Fibroblast of skin of right biceps (primary cell): Measurements from ENCODE around the gene COL4A1.
"Not testable (repeated sequence)": the region's sequence is repeated elsewhere in the genome, so short reads cannot be mapped to it uniquely, and the experiment has no call there.

ENCODE experiments used
- DNase-seq: peaks from one replicate; pipeline ENCODE4 v3.0.0-alpha.2; 2013

The COL4A1 gene

DNA sequence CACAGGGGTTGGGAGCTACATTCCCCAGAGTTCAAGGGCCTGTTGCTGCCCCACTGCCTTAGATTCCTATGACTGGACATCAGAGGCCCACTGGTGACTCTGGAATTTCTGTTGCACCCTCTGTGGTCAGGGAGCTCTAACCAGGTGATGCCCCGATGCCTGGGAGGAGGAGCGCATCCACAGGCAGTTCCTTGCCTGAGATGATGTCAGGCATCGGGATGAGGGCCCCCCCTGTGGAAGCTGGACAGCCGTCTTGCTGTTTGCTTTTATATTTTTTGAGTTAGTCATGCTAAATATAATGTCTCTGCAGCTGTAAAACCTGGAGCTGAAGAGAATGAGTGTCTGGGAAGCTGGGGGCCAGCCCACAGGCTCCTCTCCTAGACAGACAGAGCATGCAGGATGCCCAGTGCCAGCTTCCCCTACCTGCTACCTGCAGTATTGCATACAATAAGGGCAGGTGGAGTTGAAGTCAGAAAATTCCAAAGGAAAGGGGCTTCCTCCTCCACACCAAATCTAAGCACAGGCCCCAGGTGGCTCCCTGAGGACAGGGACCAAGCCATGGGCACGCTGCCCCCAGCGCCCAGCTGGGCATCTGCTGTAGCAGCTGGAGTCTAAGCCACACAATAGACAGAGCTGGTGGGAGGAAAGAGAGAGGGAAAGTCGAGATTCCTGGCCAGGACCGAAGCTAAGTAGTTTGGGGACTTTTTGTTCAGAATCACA, 16.4 kb upstream of the COL4A1 start:
- peak; percentile 88 for DNase-seq

DNA sequence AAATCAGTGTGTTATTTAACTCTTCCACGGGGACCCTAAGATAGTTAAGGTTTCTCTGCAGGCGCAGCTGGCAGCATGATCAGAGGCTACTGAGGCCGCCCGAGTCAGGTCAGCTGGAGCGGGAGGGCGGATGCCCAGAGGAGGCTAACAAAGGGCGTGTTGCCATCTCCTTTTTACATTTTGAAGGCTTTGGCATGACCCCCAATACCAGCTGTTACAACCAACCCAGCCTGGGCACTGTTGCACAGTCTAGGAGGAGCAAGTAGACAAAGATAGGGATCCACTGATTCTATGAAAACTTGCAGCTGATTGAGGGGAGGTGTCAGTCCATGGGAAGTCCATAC, 15.8 kb upstream of the COL4A1 start:
- no peak for DNase-seq

DNA sequence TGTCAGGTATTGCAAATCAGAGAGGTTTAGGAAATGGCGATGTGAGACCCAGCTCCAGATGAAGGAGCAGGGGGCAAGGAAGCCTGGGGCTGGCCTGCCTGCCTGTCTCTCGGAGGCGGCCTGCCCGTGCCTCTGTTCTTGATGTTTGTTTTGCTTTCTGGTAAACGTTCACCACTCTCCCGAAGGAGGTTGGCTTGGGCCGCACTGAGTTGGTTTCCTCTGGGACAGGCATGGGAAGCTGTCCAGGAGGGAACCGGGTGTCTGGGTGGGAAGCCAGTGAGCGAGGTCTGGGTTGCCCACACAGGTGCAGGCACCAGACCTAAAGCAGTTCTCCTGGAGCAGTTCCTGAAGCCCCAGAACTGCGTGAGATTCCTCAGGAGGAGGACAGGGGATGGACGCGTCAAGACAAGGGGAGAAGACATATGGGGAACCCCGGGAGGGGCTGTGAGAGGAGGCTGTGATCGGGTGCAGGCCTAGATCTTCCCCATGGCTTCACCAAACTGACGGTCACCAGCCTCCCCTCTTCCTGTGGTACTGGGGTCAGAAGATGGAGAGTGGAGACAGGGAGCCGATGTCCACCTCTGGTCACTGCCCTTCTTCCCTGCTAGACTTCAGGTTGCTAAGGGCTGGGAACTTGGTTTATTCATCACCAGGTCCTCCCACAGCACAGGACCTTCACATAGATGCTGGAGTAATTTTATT, 15.3 kb upstream of the COL4A1 start:
- DNase-seq: no peak

DNA sequence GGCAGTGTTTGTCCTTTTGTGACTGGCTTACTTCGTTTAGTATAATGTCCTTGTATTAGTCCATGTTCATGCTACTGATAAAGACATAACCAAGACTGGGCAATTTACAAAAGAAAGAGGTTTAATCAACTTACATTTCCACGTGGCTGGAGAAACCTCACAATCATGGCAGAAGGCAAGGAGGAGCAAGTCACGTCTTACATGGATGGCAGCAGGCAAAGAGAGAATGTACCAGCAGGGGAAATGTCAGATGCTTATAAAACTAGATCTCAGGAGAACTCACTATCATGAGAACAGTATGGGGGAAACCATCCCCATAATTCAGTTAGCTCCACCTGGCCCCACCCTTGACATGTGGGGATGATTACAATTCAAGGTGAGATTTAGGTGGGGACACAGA, 14.6 kb upstream of the COL4A1 start:
- not testable (repeated sequence) for DNase-seq

DNA sequence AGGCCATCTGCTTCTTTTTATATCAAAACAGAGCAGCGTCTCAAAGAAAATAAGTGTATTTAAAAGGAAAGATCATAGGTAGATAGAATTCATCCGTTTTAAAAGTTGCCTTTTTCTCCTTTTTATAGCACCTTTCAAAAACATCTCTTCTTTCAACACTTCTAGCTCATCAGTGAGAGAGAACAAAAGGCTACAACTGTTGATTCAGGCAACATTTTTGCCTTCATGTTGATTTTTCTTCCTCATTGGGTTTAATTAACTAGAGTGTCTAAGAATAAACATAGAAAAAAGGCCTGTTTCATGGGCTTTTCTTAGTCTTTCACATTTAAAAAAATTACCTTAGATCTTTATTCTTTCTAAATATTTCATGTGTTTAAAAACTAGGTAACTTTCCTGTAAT, 13.7 kb upstream of the COL4A1 start:
- no peak for DNase-seq

DNA sequence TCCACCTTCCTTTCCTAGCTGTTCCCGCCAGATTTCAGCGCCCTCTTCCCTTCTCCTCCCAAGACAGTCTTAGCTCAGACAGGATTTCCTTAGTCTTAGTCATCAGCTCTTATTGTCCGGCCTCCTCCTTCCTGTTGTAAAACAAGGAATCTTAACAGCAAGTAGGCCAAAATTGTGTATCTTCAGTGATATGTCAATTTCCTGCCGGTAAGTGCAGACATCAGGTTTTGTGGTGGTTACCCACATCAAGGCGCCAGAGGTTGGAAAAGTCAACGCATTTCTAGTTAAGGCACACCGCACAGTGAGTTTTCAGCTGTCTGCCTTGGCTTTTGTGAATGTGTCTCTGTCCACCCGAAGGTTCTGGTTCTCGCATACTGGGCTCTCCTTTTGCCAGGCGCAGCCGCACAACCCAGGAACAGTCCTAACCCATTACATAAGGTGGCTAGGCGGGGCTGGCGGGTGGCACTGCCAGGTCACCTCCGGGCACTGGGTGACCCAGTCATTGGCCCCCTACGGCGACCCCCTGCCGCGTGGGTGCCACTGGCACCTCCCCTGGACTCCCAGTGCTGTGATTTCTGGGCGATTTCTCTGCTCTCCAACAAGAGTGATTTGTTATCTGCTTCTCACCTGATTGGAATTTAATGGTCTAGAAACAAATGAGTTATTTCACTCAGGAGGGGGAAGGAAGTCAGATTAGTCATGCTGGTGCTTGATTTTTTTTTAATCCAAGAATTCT, 13.0 kb upstream of the COL4A1 start:
- DNase-seq: peak; percentile 92

DNA sequence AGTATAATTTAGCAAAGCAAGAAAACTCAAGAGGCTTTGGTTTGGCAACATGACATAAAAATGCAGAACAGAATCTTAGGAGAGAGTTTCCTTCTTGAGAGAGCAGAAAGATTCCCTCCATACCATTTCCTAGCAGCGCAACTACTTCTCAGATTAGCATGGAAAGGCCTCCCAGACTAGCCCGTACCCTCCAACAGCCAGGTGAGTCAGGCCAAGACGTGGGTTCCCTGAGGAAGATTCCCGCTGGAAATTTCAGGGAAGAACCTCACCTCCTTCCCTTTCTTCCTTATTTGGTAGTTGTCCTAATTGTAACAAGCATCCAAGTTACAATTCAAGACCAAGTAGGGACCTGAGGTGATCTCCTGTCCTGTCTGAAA, 12.4 kb upstream of the COL4A1 start:
- DNase-seq: no peak

DNA sequence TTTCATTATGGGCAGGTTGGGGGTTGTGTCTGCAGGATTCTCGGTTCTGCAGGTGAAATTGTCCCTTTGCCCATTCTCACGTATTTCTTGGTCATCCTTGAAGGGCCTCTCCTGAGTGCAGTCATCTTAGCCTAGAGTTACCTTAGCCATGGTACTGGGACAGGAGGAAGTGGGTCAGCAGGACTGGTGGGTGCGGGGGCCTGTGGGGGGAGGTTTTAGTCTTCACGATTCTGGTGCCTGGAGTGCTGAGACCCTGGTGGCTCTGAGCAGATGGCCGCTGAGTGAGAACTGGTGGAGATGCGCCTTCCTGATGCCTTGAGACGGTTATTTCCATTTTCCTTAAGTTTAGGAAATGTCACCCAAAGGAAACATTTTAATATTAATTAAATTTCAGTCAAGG, 12.0 kb upstream of the COL4A1 start:
- no peak for DNase-seq

DNA sequence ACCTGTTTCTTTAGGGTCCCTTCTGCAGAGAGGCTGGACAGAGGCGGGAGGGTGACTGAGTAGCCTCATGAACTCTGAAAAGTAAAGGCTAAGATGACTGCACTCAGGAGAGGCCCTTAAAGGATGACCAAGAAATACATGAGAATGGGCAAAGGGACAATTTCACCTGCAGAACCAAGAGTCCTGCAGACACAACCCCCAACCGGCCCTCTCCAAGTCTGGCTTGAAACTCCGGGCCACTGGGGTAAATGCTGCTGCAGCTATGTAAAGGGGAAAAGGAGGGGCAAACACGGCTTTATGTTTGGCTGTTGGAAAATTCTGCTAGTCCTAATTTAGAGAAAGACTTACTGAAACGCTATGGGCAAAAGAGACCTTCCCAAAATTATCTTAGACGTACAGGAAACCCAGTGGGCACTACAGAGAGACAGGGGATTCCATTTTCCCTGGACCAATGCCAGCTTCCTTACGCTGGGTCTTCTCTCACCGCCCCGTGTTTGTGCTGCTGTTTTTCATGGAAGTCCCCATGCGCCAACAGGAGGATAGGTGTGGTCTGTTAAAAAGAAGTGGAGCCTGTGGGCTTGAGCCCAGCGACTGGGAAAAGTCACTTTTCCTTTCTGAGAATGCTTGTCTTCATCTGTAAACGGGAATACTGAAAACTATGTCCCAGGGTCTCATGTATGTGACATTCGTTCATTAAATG, 10.7 kb upstream of the COL4A1 start:
- DNase-seq: no peak

DNA sequence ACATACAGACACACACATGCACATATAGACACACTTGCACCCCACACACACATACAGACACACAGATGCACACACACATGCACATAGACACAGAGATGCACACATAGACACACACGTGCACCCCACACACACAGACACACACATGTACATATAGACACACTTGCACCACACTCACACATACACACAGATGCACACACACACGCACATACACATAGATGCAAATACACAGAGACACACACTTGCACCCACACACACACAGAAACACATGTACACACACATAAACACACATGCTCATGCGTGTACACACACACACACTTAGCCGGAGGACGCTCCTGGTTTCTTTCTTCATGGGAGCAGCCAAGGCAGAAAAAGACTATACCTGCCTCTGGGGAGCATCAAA, 10.1 kb upstream of the COL4A1 start:
- no peak for DNase-seq

DNA sequence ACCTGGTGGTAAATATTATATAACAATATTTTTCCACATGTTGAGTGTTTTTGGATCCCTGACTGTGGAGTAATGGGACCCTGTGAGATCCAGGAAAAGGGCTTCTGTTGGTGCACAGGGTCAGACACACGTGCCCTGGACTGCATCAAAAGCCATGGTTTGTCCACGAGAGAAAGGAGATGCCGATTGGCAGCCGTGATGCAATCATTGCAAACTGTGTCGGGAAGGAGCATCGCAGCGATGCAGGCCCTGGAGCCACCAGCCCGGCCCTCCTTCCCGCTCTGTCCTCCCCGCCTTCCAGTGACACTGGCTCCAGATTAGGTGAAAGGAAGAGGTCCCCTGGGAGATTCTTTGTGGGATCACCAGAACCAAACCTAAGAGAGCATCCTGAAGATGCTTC, 9.2 kb upstream of the COL4A1 start:
- no peak for DNase-seq

DNA sequence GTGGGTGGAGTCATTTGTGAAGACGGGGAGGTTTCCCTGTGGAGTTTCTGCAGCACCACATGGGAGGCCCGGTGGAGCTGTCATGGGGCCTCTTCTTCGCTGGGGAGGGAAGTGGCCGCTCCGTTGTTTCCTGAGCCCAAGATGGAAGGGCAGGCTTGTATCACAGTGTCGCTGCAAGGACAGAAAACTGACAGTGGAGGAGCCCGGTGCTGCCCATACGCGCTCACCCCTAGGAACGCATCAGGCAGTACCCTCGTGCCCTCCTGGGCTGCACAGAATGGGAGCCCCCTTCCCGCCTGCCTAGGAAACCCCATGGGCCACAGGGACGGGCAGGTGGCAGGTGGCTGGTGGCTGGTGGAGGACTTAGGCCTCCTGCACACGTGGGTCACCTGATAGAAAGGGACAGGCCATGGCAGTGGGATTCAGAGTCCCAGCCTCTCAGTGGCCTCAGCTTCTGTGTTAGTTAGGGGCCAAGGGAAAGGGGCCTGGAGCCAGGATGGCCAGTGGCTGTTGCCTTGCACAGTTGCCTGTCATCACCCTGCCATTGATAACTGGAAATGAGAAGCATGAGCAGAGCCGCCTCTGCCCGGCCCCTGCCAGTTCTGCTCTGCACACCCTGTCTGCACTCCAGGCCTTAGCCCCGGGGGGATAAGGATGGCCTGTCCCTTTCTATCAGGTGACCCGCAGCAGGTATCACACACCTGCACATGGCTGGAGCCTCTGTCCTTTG, 7.7 kb upstream of the COL4A1 start:
- no peak for DNase-seq

DNA sequence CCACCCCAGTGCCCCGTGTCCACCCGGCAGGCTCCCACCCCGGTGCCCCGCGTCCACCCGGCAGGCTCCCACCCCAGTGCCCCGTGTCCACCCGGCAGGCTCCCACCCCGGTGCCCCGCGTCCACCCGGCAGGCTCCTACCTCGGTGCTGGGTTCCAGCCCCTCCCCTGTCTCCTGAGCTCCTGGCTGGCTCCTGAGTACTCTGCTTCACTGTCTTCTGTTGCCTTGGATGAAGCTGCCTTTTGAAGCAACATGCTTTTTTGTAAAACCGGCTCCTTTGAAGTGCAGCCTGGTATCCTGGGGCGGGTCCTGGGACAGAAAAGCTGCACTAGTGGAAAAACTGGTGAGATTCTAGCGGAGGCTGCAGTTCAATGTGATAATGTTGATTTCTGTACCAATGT, 6.8 kb upstream of the COL4A1 start:
- DNase-seq: not testable (repeated sequence)

DNA sequence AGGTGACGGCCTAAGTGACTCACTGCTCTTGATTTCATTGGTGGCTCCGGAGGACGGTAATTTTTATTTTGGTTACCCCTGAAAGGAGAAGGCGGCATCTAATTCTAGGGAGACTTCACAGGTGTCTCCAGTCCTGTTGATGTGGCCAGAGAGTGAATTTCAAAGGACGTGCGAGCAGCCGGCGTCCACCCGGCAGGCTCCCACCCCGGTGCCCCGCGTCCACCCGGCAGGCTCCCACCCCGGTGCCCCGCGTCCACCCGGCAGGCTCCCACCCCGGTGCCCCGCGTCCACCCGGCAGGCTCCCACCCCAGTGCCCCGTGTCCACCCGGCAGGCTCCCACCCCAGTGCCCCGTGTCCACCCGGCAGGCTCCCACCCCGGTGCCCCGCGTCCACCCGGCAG, 6.3 kb upstream of the COL4A1 start:
- DNase-seq: not testable (repeated sequence)

DNA sequence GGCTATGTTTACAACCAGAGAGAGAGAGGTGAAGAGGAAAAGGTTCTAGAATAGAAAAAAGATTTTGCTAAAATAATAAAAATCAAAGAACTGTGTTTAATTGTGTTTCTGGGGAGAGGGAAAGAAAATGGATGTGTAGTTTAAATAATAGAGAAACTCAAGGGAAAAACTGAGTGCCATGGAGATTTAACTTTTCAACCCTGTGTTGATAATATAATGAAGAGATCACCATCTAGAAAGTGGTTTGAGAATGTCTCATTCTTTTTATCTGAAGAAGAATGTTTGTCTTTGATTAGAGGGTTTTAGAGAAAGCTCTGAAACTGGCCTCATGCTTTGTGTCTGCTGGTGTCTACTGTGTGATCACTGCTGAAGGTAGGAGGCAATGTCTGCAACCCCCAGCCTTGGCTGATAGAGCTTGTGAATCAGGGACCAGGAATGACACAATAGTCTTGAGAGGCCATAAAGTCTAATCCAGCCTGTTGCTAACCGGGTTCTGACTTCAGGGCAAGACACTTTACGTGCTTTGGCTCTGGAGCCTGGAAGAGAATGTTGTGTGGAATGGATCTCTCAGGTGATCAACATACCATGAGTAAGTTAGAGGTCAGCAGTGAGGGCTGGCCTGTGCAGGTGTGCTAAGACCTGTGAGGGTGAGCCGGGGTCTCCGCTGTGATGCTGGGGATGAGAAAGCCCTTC, 5.5 kb upstream of the COL4A1 start:
- DNase-seq: peak; percentile 96

DNA sequence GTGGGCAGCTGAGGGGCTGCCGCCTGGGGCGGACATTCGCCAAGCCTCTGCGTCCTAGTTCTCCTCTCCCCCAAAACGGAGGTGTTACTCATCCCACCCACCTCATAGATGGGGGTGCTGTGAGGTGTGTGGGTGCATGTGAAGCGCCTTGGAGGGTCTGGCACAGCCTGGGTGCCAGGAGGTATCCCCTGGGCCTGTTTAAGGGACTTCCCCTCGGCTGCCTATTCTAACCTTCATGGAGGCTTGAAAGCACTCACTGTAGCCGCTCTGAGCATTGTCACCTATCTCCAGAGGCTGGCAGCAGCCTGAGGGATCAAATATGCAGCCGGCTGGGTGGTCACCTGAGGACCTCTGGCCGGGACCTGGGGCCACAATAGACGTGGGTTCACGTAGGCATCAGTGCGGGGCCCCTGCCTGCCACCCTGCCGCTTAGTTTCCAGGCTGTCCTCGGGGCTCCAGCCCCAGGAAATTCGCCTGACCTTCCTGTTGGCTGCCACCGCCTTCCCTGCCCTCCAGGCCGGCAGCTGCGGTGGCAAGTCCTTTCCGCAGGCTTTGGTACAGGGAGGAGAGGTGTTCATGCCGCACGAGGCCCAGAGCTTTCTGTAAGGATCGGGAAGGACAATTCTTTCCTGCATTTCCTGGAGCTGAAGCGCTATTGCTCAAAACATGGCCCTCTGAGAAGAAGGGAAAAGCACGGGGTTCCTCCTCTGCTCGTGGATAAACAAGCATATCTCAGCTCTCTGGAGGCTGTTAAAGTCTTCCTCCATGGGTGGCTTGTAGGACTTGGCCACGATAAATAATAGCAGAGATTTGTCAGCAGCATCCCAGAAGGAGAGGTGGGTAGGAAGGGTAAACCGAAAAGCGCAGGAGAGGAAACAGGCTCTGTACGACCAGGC, 4.7 kb upstream of the COL4A1 start:
- DNase-seq: no peak

DNA sequence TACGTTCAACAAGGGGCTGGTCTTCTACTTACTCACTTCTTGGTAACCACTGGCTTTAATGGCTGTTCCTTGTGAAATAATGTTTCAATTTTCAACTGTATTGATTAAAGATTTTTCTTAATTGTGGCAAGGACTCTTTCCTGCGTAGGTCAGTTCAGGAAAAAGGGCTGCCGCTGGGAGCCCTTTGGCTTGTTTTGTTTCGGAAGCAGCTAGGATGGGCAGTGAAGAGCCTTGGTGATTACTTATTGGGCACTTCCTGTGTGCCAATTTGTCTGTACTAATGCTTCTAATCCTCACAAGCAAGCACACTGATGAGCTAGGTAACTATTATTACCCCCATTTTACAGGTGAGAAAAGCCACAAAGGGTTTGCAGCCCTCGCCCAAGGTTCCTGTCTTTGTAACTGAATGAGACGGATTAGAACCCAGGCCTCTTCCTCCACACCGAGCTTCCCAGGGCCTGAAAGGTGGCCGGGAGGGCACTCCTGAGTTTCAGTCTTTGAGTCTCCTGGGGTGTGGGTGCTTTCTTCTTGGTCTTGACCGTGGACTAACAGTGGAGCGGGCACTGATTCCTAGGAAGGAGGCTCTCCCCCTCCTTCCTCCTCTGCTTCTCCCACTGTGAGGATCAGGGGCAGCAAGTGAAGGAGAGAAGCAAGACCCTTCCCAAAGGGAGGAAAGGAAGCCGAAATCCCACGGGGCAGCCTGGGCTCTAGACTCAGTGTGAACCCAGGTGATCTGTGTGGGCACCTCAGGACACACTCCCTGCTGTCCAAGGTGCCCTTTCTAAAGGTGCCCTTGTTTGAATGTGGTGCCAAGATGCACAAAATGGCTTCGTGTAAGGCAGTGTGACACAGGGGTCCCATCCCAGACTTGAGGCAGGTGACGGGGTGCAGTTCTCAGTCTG, 3.8 kb upstream of the COL4A1 start:
- DNase-seq: no peak

DNA sequence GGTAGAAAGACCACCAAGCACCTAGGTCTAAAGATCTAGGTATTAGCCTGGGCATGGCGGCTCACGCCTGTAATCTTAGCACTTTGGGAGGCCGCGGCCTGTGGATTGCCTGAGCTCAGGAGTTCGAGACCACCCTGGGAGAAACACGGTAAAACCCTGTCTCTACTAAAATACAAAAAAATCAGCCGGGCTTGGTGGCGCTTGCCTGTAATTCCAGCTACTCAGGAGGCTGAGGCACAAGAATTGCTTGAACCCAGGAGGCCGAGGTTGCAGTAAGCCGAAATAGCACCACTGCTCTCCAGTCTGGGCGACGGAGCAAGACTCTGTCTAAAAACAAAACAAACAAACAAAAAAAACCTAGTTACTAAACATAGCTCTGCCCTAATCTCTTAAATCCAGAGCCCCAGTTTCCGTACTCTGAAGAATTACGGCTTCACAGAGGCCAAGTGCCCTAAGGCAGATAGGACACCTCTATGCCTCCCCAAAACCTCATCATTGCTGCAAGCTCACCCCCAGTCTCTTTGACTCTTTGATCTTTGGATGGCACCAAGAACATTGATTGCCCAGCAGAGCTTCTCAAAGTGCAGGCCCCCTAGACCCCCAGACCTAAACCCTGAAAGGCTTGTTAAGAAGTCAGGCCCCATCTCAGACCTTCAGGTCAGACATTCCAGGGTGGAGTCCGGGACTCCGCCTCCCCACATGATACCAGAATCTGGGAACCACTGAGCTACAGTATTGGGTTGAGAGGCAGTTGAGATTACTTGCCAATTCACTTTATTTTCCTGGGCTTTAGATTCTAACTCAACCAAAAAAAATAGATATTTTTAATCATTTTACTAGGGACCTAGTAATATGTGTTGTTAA, 2.9 kb upstream of the COL4A1 start:
- no peak for DNase-seq
